IMR-90 (cell line): ENCODE measurements around the gene AHR. TPM values are rescaled to one million over a fixed set of nuclear protein-coding genes. Genes with fewer than 3 reads are reported as not detected.

Source experiments
- ATAC-seq: fragments of 200-7000 bp; cut with Tn5 transposase; 2 replicates; pipeline ENCODE4 v1.9.1; 2020; ENCODE audit warnings: low read depth, mild to moderate bottlenecking, moderate library complexity
- BruUV-seq: library from RNA; stranded (reverse); fragments of 400-500 nt; replicated peaks from 2 replicates; lab custom pipeline; 2021; lab: Mats Ljungman, UMichigan
- CTCF ChIA-PET: fragments of 300-600 bp; formaldehyde crosslinking; extraction: SDS; loops from one replicate; lab custom pipeline; 2021; ENCODE audit warnings: antibody characterized with exemption; lab: Yijun Ruan, JAX
- POLR2A ChIA-PET: fragments of 300-600 bp; sonication (Branson Sonifier 250); formaldehyde crosslinking; loops from one replicate; lab custom pipeline; 2022; ENCODE audit warnings: antibody characterized with exemption; ENCODE audit not compliant: unreplicated experiment; lab: Charles Lee
- DNase-seq: peaks from one replicate; pipeline ENCODE4 v3.0.0; 2013
- H2AFZ ChIP-seq: replicated peaks from 2 replicates; pipeline ENCODE3; 2013; ENCODE audit warnings: low read length, mild to moderate bottlenecking; ENCODE audit not compliant: poor library complexity
- H2AK5ac ChIP-seq: 2 replicates; pipeline ENCODE4 v1.6.1; 2013; ENCODE audit warnings: low read depth, low read length, inconsistent platforms
- H2AK9ac ChIP-seq: replicated peaks from 2 replicates; pipeline ENCODE3; 2013; ENCODE audit warnings: mild to moderate bottlenecking, low read depth, low read length, moderate library complexity; ENCODE audit not compliant: poor library complexity
- H2BK120ac ChIP-seq: 2 replicates; pipeline ENCODE4 v1.6.1; 2013; ENCODE audit warnings: low read depth, low read length, inconsistent platforms
- H2BK15ac ChIP-seq: 3 replicates; pipeline ENCODE4 v1.6.1; 2013; ENCODE audit warnings: low read depth, low read length, inconsistent platforms
- H2BK20ac ChIP-seq: 2 replicates; pipeline ENCODE4 v1.6.1; 2013; ENCODE audit warnings: low read depth, mild to moderate bottlenecking, inconsistent platforms, low read length, moderate library complexity
- H2BK5ac ChIP-seq: 2 replicates; pipeline ENCODE4 v1.6.1; 2013; ENCODE audit warnings: mild to moderate bottlenecking, low read depth, low read length, inconsistent platforms; ENCODE audit not compliant: poor library complexity, severe bottlenecking
- H3K14ac ChIP-seq: replicated peaks from 2 replicates; pipeline ENCODE4 v1.6.1; 2013; ENCODE audit warnings: low read depth, low read length, inconsistent platforms
- H3K18ac ChIP-seq: 2 replicates; pipeline ENCODE4 v1.6.1; 2013; ENCODE audit warnings: low read depth, low read length, control low read depth
- H3K23ac ChIP-seq: 2 replicates; pipeline ENCODE4 v1.6.1; 2013; ENCODE audit warnings: low read depth, low read length, inconsistent platforms
- H3K27ac ChIP-seq: 2 replicates; pipeline ENCODE4 v1.5.1; 2013; ENCODE audit warnings: mild to moderate bottlenecking, control low read depth, low read length; ENCODE audit not compliant: insufficient read depth
- H3K27me3 ChIP-seq: 2 replicates; pipeline ENCODE4 v1.6.1; 2013; ENCODE audit warnings: low read length; ENCODE audit not compliant: control insufficient read depth, insufficient read depth
- H3K36me3 ChIP-seq: 2 replicates; pipeline ENCODE4 v1.6.1; 2013; ENCODE audit warnings: low read length, mixed read lengths; ENCODE audit not compliant: control insufficient read depth, insufficient read depth
- H3K4ac ChIP-seq: 2 replicates; pipeline ENCODE4 v1.6.1; 2013; ENCODE audit warnings: low read depth, low read length, inconsistent platforms
- H3K4me1 ChIP-seq: 2 replicates; pipeline ENCODE4 v1.6.1; 2013; ENCODE audit warnings: low read length, mixed read lengths; ENCODE audit not compliant: control insufficient read depth, insufficient read depth
- H3K4me2 ChIP-seq: 2 replicates; pipeline ENCODE4 v1.6.1; 2013; ENCODE audit warnings: low read depth, mild to moderate bottlenecking, control low read depth, low read length, moderate library complexity
- H3K4me3 ChIP-seq: 2 replicates; pipeline ENCODE4 v1.5.1; 2013; ENCODE audit warnings: low read depth, mild to moderate bottlenecking, control low read depth, low read length, moderate library complexity; ENCODE audit not compliant: insufficient read depth
- H3K56ac ChIP-seq: 2 replicates; pipeline ENCODE4 v1.6.1; 2013; ENCODE audit warnings: low read length, inconsistent platforms; ENCODE audit not compliant: insufficient read depth; ENCODE audit errors: extremely low read depth
- H3K79me1 ChIP-seq, 2 experiments: 2 replicates each; pipeline ENCODE4 v1.6.1; 2013; ENCODE audit warnings: low read length in 2 of 2, inconsistent platforms in 1 of 2, low read depth in 1 of 2
- H3K9ac ChIP-seq: 2 replicates; pipeline ENCODE4 v1.6.1; 2013; ENCODE audit warnings: low read depth, low read length, control low read depth
- H3K9me1 ChIP-seq: 2 replicates; pipeline ENCODE4 v1.6.1; 2013; ENCODE audit warnings: low read length, inconsistent platforms; ENCODE audit not compliant: insufficient read depth
- H3K9me3 ChIP-seq: 2 replicates; pipeline ENCODE4 v1.6.1; 2013; ENCODE audit warnings: low read length; ENCODE audit not compliant: control insufficient read depth, insufficient read depth
- H4K20me1 ChIP-seq: 2 replicates; pipeline ENCODE4 v1.6.1; 2013; ENCODE audit warnings: low read length, inconsistent platforms; ENCODE audit not compliant: insufficient read depth
- H4K5ac ChIP-seq: 2 replicates; pipeline ENCODE4 v1.6.1; 2013; ENCODE audit warnings: mild to moderate bottlenecking, low read depth, low read length, control low read depth
- H4K8ac ChIP-seq, 2 experiments: 2 replicates each; pipeline ENCODE4 v1.6.1; 2013; ENCODE audit warnings: low read depth in 2 of 2, low read length in 2 of 2, control low read depth in 1 of 2, inconsistent platforms in 1 of 2
- H4K91ac ChIP-seq: 2 replicates; pipeline ENCODE4 v1.6.1; 2013; ENCODE audit warnings: low read depth, low read length, inconsistent platforms; ENCODE audit not compliant: insufficient read depth
- CEBPB ChIP-seq: IDR thresholded peaks from 2 replicates; pipeline ENCODE4 v1.6.1; 2012; ENCODE audit warnings: low read depth, low read length, improper control_type of control experiment
- ELK1 ChIP-seq: fragments of 150-350 bp; IDR thresholded peaks from 2 replicates; pipeline ENCODE4 v1.6.1; 2016; ENCODE audit warnings: low read depth, mild to moderate bottlenecking, low read length, moderate library complexity, borderline replicate concordance
- FOS ChIP-seq: fragments of 150-350 bp; IDR thresholded peaks from 2 replicates; pipeline ENCODE4 v1.6.1; 2016; ENCODE audit warnings: low read depth, low read length
- MAFK ChIP-seq: IDR thresholded peaks from 2 replicates; pipeline ENCODE4 v1.6.1; 2012; ENCODE audit warnings: low read depth, low read length, improper control_type of control experiment
- MAZ ChIP-seq: IDR thresholded peaks from 2 replicates; pipeline ENCODE4 v1.6.1; 2012; ENCODE audit warnings: low read depth, mild to moderate bottlenecking, low read length, improper control_type of control experiment, moderate library complexity, borderline replicate concordance
- MXI1 ChIP-seq: IDR thresholded peaks from 2 replicates; pipeline ENCODE4 v1.6.1; 2012; ENCODE audit warnings: low read depth, mild to moderate bottlenecking, low read length, moderate library complexity, borderline replicate concordance
- RAD21 ChIP-seq: IDR thresholded peaks from 2 replicates; pipeline ENCODE4 v1.6.1; 2012; ENCODE audit warnings: low read length, improper control_type of control experiment
- RCOR1 ChIP-seq: IDR thresholded peaks from 2 replicates; pipeline ENCODE4 v1.6.1; 2012; ENCODE audit warnings: mild to moderate bottlenecking, low read length, improper control_type of control experiment; ENCODE audit not compliant: insufficient replicate concordance
- SMC3 ChIP-seq: fragments of 150-350 bp; IDR thresholded peaks from 2 replicates; pipeline ENCODE4 v1.6.1; 2016; ENCODE audit warnings: low read depth, mild to moderate bottlenecking, antibody characterized with exemption, low read length, moderate library complexity
- USF2 ChIP-seq: fragments of 150-350 bp; IDR thresholded peaks from 2 replicates; pipeline ENCODE4 v1.6.1; 2017; ENCODE audit warnings: mild to moderate bottlenecking, antibody characterized with exemption, low read length, low read depth
- WGBS, 2 experiments: methylation state at CpG; one replicate each; pipeline versions ENCODE4 v1.1.5 to v1.1.7; 2013; ENCODE audit warnings: missing lambda C conversion rate in 2 of 2; ENCODE audit not compliant: insufficient read length in 1 of 2; ENCODE audit errors: extremely low coverage in 2 of 2; 5-methylcytosine and 5-hydroxymethylcytosine counted together
- dilution Hi-C: fragments of 300-500 bp; cut with HindIII; formaldehyde crosslinking; loops from one replicate; pipeline ENCODE4 v1.14.3; 2018; ENCODE audit warnings: low sequenced_read_pairs; ENCODE audit not compliant: unreplicated experiment
- in situ Hi-C: fragments of 300-500 bp; cut with MboI; formaldehyde crosslinking; loops from 3 replicates; pipeline ENCODE4 v1.14.3; 2019; ENCODE audit warnings: low sequenced_read_pairs, inconsistent platforms, mixed read lengths
- intact Hi-C: fragments of 100-400 bp; cut with micrococcal nuclease; formaldehyde crosslinking; loops from 2 replicates; pipeline ENCODE4 v1.10.0; 2022
- polyA plus RNA-seq, 3 experiments: library from polyadenylated mRNA; depleted of rRNA; stranded (reverse); fragments of >200 nt; gene quantifications; 2 replicates each; pipeline ENCODE4 v1.2.3, GENCODE V29; 2012; ENCODE audit warnings: low replicate concordance in 1 of 3
- total RNA-seq: library from RNA; depleted of rRNA; stranded (reverse); fragments of >200 nt; gene quantifications from 2 replicates; pipeline ENCODE4 v1.2.3, GENCODE V29; 2012

The AHR gene
- total and polyA plus RNA-seq, 2 of the 4 experiments (the other 2 are of a cell fraction) = 6.9 to 55.2 TPM

- CTCF ChIA-PET = no interaction called here
- Histone ChIP-seq H3K4me1 (no peaks in the 10 kb centered on the region), H4K91ac (no peak overlapping the region), H3K14ac (no peak overlapping the region), H3K56ac (no peak overlapping the region), H3K4me2 (no peak overlapping the region), H3K4ac (no peak overlapping the region), H2BK20ac (no peak overlapping the region), H2AK9ac (no peak overlapping the region), H2BK15ac (no peak overlapping the region), H3K27ac (no peak overlapping the region), H2BK5ac (no peak overlapping the region), H2AK5ac (no peak overlapping the region; the same call in 1 of the 2 replicates), H3K23ac (no peak overlapping the region), H2AFZ (no peak overlapping the region), H4K5ac (no peak overlapping the region), H3K9ac (no peak overlapping the region), H4K8ac (no peak overlapping the region), H4K20me1 (no peaks in the 10 kb centered on the region), H3K79me1 (no peaks in the 10 kb centered on the region), H2BK120ac (no peak overlapping the region), H3K27me3 (no peaks in the 10 kb centered on the region), H3K18ac (no peak overlapping the region; the same call in 1 of the 2 replicates), H3K36me3 (no peaks in the 10 kb centered on the region), H3K4me3 (no peak overlapping the region), H3K9me3 (peaks cover 6% of the 10 kb centered on the region), H3K9me1 (no peaks in the 10 kb centered on the region)
- POLR2A ChIA-PET = no interaction called here
- intact Hi-C loops (no loop called here), in situ Hi-C loops (no loop called here), dilution Hi-C loops (no loop called here)
- DNase-seq (no peak), ATAC-seq (no peak)
- BruUV-seq = no TSS peak
- WGBS, 2 experiments = no CpG with 5 or more reads among the region's 4 CpGs
- no peak for TF ChIP-seq RCOR1
- no peak for TF ChIP-seq MXI1
- no peak for TF ChIP-seq MAZ
- TF ChIP-seq USF2 = no peak
- no peak for TF ChIP-seq SMC3
- TF ChIP-seq MAFK = no peak
- no peak for TF ChIP-seq RAD21
- TF ChIP-seq ELK1 = no peak
- TF ChIP-seq CEBPB = no peak
- no peak for TF ChIP-seq FOS
These were observed 91.9 kb downstream of the AHR start for GRCh38 chr7:17390392-17390791.
